NK-92 (cell line): Measurements from ENCODE around the gene GPNMB.

Source experiments
- DNase-seq: peaks from one replicate; lab custom pipeline; 2025; ENCODE audit not compliant: unreplicated experiment; lab: John Stamatoyannopoulos, UW

The GPNMB gene

DNA sequence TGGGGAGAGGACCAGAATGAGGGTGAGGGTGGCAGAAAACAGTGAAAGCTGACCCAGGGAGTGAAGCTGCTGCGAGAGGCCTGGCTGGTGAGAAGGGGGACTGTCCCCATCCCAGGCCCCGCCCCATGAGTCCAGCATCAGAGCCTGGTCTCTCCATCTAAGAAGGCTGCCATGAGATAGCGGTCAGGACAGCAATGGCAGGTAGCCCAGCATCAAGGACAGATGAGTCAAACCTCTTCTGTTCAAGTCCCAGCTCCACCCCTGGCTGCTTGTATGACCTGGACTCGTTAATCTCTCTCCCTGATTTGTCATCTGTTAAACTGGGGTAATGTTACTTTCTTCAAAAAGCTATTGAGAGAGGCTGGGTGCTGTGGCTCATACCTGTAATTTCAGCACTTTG lies 22.2 kb downstream of the GPNMB start:
- no peak for DNase-seq

- DNase-seq = no peak
These were observed 25.7 kb downstream of the GPNMB start for GRCh38 chr7:23272275-23272674.

GRCh38 chr7:23273141-23273599 lies 26.6 kb downstream of the GPNMB start:
- DNase-seq = peak; percentile 21

GRCh38 chr7:23275912-23276311 lies 29.3 kb downstream of the GPNMB start:
- no peak for DNase-seq

GRCh38 chr7:23276376-23276775 lies 29.8 kb downstream of the GPNMB start:
- no peak for DNase-seq

- no peak for DNase-seq
These were observed 30.4 kb downstream of the GPNMB start for GRCh38 chr7:23276947-23277346.

GRCh38 chr7:23277359-23277989 lies 30.9 kb downstream of the GPNMB start:
- no peak for DNase-seq

- no peak for DNase-seq
These were observed 33.4 kb downstream of the GPNMB start for GRCh38 chr7:23279819-23280525.

- DNase-seq = no peak
These were observed 36.5 kb downstream of the GPNMB start for GRCh38 chr7:23283086-23283485.

DNA sequence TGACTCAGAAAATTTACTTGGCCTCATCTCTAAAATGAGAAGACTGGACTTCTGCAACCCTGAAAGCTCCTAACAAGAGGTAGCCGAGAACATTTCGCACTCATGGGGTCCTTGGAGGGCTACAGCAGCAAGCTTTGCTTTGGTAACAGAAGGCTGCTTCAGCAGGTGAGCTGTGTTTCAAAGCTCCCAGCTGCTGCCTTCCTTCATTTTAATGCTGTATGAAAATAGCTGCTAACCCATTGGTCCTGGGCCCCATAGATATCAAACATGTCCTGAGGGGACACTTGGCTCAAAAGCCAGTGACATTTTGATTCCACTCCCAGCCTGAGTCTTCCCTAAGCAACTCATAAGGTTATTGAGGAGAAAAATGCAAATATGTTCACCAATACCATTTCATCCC lies 38.3 kb downstream of the GPNMB start:
- no peak for DNase-seq

DNA sequence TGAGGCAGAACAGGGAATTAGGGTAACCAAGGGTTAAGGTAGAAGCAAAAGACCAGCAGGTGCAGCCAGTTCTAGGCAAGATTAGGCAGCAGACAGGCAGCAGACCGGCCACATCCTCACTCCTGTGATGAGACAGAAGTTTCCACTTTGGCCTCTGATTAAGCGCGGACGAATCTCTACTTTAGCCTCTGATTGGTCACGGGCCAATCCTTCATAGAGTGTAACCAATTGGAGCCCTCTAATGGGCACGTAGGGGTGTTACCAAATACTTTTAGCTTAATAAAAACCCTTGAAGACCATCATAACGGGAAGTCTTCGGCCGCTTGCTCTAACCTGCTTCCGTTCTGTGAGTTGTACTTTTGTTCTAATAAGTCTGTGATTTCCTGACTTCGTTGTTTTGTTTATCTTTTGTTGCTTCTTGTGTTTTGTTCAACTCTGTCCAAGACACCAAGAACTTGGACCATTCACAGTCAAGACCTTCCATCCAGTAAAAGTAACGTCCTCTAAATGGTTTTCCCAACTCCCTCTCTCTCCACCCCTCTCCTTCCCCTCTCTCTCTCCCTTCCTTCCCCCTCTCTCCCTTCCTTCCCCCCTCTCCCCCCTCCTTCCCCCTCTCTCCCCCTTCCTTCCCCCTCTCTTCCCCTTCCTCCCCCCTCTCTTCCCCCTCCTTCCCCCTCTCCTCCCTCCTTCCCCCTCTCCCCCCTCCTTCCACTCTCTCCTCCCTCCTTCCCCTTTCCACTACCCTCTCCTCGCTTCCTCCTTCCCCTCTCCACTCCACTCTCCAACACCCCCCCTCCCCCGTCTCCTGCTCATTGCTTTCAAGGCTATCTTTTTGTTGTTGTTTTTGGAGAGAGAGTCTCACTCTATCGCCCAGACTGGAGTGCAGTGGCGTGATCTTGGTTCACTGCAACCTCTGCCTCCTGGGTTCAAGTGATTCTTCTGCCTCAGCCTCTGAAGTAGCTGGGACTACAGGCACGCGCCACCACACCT lies 39.4 kb downstream of the GPNMB start:
- no peak for DNase-seq

- no peak for DNase-seq
These were observed 41.0 kb downstream of the GPNMB start for GRCh38 chr7:23287612-23288011.

GRCh38 chr7:23290993-23291392 lies 44.4 kb downstream of the GPNMB start:
- no peak for DNase-seq

DNA sequence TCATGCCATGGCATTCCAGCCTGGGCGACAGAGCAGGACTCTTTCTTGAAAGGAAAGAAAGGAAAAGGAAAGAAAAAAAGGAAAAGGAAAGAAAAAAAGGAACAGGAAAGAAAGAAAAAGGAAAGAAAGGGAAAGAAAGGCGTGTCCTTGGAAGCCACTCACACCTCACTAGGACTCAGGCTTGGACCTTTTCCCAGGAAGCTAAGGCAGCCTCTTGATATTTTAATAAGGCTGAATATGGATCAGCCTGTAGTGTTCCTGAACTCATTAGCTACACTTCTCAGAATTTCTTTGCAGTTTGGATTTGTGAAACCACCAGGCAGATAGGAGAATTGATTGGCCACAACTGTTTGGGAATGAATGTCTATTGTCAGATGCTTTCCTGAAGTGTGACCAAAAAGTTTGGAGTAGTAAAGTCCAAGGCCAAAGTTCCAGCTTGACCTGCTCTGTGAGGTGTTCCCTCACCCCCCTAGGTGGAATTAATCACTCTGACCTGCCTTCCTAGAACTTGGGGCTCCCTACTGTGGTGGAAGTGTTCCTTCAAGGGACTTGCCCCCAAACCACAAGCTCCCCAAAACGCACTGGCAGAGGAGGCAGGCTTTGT lies 45.5 kb downstream of the GPNMB start:
- no peak for DNase-seq

DNA sequence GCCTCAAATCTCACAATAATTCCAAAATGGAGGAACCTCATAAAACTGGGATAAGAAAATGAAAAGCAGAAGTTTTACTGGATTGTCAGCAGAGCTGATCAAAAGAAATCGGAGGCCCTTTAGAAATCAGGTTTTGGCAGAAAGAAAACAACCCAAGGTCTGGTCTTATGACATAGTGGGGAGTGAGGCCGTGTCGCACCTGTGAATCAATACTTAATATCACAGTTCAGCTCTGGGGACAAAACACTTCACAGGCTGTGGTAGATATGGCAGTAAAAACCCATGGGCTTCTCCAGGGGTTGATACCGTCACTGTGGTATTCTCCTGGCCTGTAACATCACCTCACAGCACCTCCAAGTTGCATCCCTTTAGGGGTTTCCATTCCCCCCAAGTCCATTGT lies 46.0 kb downstream of the GPNMB start:
- no peak for DNase-seq

DNA sequence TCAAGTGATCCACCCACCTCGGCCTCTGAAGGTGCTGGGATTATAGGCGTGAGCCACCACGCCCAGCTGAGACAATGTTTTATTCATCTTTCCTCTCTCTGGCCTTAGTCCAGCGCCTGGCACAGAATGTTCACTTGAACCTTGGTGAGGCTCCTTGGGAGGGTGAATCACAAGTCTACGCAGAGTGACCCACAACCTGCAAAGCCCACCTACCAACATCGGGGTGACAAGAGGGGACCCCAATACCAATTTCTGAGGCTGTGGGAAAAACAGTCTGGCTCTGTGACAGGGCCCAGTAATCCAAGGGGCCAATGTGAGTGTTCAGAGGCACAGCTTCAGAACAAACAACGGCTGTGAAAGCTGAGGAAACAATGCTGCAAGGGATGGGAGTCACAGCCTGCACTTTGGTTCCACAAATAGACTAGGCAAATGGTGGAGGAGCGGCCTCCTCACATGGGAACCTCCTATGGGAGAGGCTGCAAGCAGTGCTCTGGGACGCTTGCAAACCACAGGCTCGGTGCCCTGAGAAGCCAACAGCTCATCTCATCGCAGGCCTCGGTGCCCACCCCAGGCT lies 47.0 kb downstream of the GPNMB start:
- DNase-seq = no peak

DNA sequence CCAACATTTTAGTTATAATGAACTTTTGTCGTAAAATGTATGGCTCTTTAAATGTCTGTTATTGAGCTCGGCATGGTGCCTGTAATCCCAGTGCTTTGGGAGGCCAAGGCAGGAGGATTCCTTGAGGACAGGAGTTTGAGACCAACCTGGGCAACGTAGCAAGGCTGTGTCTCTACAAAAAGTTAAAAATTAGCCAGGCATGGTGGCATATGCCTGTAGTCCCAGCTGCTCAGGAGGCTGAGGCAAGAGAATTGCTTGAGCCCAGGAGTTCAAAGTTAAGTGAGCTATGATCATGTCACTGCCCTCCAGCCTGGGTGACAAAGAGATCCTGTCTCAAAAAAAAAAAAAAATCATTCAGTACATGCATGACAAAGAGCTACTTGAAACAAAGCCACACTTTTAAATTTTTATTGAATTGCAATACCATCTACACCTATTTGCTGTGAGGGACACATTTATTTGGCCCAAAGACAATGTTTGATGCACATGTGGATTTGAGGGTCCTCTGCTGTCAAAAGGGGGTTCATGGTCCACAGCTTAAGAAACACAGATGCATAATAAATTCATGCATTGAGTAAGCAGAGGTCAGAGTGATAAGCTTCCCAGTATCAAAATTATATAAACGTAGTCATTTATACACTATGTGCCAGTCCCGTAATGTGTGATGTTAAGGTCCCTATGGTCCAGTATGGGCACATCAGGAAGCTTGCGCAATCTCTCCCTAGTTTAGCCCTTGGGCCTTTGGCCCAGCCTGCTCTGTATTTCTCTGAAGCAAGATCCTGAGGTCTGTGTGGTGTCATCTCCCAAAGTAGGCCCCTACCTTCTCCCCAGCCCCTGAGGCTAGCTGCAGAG lies 48.2 kb downstream of the GPNMB start:
- DNase-seq = no peak

GRCh38 chr7:23295401-23295697 lies 48.8 kb downstream of the GPNMB start:
- DNase-seq = no peak

DNA sequence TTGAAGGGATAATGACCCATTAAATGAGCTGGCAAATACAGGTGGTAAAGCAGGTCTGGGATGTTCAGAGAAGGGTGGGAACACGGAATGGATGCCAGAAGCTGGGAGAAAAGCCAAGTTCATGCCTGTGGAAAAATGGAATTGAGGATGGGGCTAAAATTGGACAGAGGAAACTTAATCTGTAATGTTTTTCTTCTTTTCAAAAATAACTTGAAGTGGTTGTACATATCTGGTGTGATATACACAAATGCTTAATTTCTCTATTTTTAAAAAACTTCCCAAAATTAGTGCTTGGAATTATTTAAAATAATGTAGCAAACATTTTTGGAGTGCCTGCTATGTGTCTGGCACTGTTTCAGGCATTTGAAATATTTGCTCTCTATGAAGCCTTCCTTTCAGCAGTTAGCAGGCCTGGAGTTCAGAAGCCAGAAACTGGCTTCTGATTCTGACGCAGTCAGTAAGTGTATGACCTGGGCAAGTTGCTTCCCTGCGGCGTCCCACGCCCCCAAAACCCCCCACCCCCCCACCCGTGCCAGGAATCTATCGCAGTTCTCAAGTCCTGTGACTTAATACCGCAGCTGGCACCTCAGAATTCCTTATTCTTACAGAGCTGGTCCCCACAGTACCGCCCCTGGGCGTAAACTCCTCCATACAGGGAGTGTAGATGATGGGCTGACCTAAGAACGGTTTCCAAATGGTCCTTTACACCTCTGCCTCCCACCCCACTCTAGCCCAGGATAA lies 51.7 kb downstream of the GPNMB start:
- DNase-seq = no peak
